Adrenal gland (tissue), 5 donors: ENCODE measurements around the gene AVL9.

Experiments
- POLR2A ChIP-seq, 2 donors: fragments of 450-650 bp; IDR thresholded peaks; one replicate each; pipeline ENCODE4 v1.6.1; 2017; ENCODE audit warnings: antibody characterized with exemption in 2 of 2, mild to moderate bottlenecking in 2 of 2, moderate library complexity in 1 of 2
- TF ChIP-seq, protein P1 (sequence below), 6 experiments: fragments of 450-650 bp in 4 of 6; fragments of 200-600 bp in 2 of 6; sonication (generic) in 1 of 6; IDR thresholded peaks; 1 replicate in 5 of 6; 2 replicates in 1 of 6; pipeline versions ENCODE4 v1.5.1 to v1.8.0; 2016 to 2021; ENCODE audit warnings: antibody characterized with exemption in 6 of 6, mild to moderate bottlenecking in 2 of 6, moderate library complexity in 1 of 6
- donor health status: DM: no; HTN: no; CAD: no.

GRCh38 chr7:32536016-32536415 lies 40.7 kb downstream of the AVL9 start:
- TF ChIP-seq, protein P1, sequence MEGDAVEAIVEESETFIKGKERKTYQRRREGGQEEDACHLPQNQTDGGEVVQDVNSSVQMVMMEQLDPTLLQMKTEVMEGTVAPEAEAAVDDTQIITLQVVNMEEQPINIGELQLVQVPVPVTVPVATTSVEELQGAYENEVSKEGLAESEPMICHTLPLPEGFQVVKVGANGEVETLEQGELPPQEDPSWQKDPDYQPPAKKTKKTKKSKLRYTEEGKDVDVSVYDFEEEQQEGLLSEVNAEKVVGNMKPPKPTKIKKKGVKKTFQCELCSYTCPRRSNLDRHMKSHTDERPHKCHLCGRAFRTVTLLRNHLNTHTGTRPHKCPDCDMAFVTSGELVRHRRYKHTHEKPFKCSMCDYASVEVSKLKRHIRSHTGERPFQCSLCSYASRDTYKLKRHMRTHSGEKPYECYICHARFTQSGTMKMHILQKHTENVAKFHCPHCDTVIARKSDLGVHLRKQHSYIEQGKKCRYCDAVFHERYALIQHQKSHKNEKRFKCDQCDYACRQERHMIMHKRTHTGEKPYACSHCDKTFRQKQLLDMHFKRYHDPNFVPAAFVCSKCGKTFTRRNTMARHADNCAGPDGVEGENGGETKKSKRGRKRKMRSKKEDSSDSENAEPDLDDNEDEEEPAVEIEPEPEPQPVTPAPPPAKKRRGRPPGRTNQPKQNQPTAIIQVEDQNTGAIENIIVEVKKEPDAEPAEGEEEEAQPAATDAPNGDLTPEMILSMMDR (IDR thresholded peaks at IDR 0.05): no peak
- no peak for TF ChIP-seq POLR2A (IDR thresholded peaks at IDR 0.05)
